Parietal lobe (tissue), 1 donor: ENCODE measurements around the gene LLGL1. TPM values are rescaled to one million over a fixed set of nuclear protein-coding genes. Genes with fewer than 3 reads are reported as not detected.

ENCODE experiments used
- total RNA-seq: library from RNA; depleted of rRNA; stranded (reverse); fragments of >200 nt; gene quantifications from one replicate; pipeline ENCODE4 v1.2.3, GENCODE V29; 2014

The LLGL1 gene
- total RNA-seq, result 43.2 TPM

DNA sequence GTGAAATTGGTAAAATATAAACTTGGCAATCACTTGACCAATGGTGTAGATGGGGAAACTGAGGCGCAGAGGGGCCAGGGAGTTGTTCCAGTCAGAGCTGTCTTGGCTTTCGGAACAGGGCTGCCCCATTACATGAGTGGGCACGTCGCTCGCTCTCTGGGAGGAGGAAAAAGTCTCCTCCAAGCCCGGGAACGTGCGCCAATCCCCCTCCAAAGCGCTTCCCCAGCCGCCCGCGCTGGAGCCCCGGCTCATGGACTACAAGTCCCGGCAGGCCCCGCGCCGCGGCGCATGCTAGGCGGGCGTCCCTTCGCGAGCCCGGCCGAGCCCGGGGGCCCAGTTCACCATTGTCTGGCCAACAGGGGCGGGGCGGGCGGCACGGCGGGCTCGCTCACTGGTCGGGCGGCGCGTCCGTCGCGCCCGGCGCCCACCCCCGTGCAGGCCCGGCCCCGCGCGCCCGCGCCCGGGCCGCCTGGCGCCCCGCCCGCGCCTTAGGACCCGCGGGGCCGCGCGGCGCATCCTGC lies at the start of gene LLGL1:
Gene LLGL1 (plus strand): TSS at position 515 of the 521 bp plus-strand sequence. CDS start 48 bp downstream, outside the sequence.

DNA sequence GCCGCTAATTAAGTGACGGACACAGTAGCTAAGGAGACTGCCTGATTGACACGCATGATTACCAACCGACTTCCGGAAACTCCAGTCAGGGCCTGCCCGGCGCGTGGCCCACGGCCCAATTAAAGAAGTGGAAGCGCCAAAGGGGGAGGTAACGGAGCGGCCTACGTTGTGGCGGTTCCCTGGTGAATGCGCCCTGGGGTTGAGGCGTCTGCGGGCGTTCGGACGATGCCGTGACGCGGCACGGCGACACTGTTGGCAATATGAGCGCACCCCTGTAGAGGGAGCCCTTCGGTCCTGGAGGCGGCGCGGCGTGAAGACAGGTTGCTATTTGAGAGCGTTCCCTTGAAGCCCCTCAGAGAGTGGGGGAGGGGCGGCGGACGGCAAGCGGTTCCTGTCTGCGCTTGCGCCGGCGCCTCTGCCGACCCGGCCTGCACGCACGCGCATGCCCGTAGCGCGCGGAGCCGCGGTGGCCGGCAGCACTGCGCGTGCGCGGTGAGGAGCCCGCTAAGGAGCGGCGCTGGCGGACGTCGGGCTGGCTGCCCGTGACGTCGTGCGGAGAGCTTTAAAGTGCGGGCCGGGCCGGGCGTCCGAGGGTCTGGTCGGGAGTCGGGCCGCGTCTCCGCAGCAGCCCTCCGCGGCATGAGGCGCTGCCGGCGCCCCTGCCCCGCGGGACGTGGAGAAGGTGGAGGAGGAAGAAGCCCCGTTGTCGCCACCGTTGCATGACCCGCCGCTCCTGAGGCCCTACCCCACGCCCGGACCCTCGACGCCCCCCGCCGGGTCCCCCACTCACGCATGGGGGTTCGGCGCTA lies 41.9 kb upstream of the LLGL1 start, which contains the start of gene ALKBH5:
Gene ALKBH5 (plus strand): TSS at position 495 of the 809 bp plus-strand sequence. CDS start 416 bp downstream, outside the sequence.

DNA sequence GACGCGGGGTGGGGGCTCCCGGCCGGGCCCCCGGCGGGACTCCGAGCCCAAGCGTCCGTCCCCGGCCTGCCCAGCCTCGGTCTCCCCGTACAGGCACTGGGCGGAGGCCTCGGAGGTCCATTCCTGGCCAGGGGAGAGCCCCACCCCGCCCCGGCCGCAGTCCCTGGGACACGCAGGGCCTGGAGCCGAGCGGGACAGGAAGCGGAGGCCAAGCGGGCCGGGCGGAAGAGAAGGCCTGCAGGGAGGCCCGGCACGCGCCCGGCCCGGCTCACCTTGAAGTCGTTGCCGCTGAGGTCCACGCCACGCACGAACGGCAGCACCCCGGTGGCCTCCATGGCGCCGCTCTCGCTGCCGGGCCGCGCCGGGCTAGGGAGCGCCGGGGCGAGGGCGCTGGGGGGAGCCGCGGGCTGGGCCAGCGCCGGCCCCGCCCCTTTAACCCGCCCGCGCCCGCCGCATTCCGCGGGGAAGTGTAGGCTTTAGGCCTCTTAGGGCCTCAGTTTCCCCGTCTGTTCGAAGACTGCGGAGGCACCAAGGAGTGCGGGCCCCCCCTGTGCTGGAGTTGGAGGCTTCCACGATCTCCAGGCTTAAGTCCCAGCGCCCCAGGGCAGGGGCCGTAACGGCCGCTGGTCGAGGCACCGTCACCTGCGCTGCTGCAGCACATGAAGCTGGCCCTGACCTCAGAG lies 33.1 kb downstream of the LLGL1 start, which contains the start of gene FLII:
Gene FLII (minus strand): TSS at position 383 of the 683 bp plus-strand sequence. CDS start 48 bp downstream, at position 335.

DNA sequence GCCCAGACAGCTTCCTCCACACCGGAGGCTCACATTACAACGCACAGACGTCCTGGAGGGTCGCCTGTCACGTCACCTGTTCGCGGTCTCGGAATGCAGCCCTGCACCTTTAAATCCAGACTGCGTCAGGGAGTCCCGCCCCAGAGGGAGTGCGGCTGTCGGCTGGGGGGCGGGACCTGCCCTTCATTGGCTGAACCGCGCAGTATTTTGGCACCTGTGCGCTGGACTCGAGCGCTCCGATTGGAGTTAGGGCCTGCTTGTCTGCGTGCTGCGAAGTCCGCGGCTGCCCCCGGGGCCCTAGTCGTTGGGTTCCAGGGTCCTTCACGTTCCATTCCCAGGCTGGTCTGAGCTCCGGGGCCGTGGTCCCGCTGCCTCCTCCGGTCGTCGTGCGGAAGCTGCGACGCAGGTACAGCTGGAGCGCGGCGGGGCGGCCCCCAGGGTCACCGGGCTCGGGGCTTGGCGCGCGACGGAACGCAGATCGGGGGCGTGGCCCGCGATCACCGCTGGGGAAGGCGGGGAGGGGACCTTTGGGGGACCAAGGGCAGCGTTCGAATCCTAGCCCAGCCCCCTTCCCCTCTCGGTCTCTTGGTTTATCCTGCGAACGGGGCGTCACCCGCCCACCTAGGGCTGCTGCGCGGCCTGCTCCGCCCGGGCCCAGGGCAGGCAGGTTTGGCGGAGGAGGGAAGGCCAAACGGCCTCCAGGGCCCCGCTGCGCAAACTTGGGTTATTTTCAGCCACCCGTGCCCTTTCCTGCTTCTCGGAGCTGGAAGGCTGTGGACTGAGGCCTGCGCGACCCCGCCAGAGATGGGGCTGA lies 35.1 kb downstream of the LLGL1 start, which contains the start of gene MIEF2:
Gene MIEF2 (plus strand): TSS at position 331 of the 814 bp plus-strand sequence. CDS start 2,059 bp downstream, outside the sequence.

Other genes with a start within 250 kb of the LLGL1 start
- gene ATPAF2, start 186.5 kb upstream of the LLGL1 start, total RNA-seq, result 49.5 TPM
- 8.8 TPM for gene GID4, start 186.2 kb upstream of the LLGL1 start, total RNA-seq
- gene DRG2, start 137.7 kb upstream of the LLGL1 start, total RNA-seq, result 26.3 TPM
- gene MYO15A, start 116.9 kb upstream of the LLGL1 start, total RNA-seq, result 9.4 TPM
- gene ALKBH5, start 41.8 kb upstream of the LLGL1 start, total RNA-seq, result 52.3 TPM
- gene FLII, start 33.1 kb downstream of the LLGL1 start, total RNA-seq, result 91.1 TPM
- 30.7 TPM for gene MIEF2, start 35.0 kb downstream of the LLGL1 start, total RNA-seq
- gene TOP3A, start 89.4 kb downstream of the LLGL1 start, total RNA-seq, result 74.2 TPM
- gene SMCR8, start 89.7 kb downstream of the LLGL1 start, total RNA-seq, result 15.0 TPM
- gene SHMT1, start 137.9 kb downstream of the LLGL1 start, total RNA-seq, result 7.2 TPM
- gene EVPLL, start 152.1 kb downstream of the LLGL1 start, total RNA-seq, result not detected